ENCODE data around the gene RAPGEF5. TPM values are rescaled to one million over a fixed set of nuclear protein-coding genes. Genes with fewer than 3 reads are reported as not detected.

RAPGEF5 gene
- total and polyA plus RNA-seq, 2 donors (not counting 3 experiments of a cell fraction or from before 2014, with no cell fraction given) = 10.0 to 43.2 TPM

GRCh38 chr7:22234227-22234626, 122.7 kb downstream of the RAPGEF5 start:
- no peaks in the 10 kb centered on the region for H4K20me1 ChIP-seq (replicated peaks; ENCODE audit: control insufficient read depth, extremely low read depth, insufficient read depth, low read length)
- no peak overlapping the region for H3K4me3 ChIP-seq (replicated peaks in 1 of 3; ENCODE audit: insufficient read depth in 1 of 3, low read depth in 1 of 3, low read length in 3 of 3)
- H3K36me3 ChIP-seq (ENCODE audit: control insufficient read depth in 2 of 2, extremely low read depth in 1 of 2, insufficient read depth in 2 of 2, low read length in 2 of 2) = no peaks in the 10 kb centered on the region
- no peak for TF ChIP-seq POLR2AphosphoS5 (IDR thresholded peaks at IDR 0.05; ENCODE audit: insufficient read depth, low read depth, low read length)
- TF ChIP-seq MAX (IDR thresholded peaks at IDR 0.05; ENCODE audit: insufficient read depth, insufficient read length) = no peak
- no peak for TF ChIP-seq GATA2 (IDR thresholded peaks at IDR 0.05; ENCODE audit: insufficient read depth, insufficient read length, low read depth, low read length)
- no peak for TF ChIP-seq POLR2A (IDR thresholded peaks at IDR 0.05; ENCODE audit: low read depth, low read length)
- TF ChIP-seq FOS (IDR thresholded peaks at IDR 0.05; ENCODE audit: borderline replicate concordance, insufficient read depth, low read length) = no peak
- TF ChIP-seq EZH2 (IDR thresholded peaks at IDR 0.05; ENCODE audit: borderline replicate concordance, low read depth, low read length, severe bottlenecking) = no peak
- no peak for TF ChIP-seq JUN (IDR thresholded peaks at IDR 0.05; ENCODE audit: borderline replicate concordance, insufficient read depth, insufficient read length, low read depth)
- TF ChIP-seq MYC (IDR thresholded peaks at IDR 0.05; ENCODE audit: low read depth, low read length) = no peak
- no peak for TF ChIP-seq CTCF (IDR thresholded peaks at IDR 0.05; ENCODE audit: extremely low read depth in 1 of 2, insufficient read depth in 1 of 2, low read depth in 1 of 2, low read length in 2 of 2)
- H3K27me3 ChIP-seq (ENCODE audit: control insufficient read depth in 2 of 2, insufficient read depth in 2 of 2, low read length in 2 of 2) = no peaks in the 10 kb centered on the region
- H3K4me1 ChIP-seq (ENCODE audit: control insufficient read depth, extremely low read depth, insufficient read depth, low read length) = no peaks in the 10 kb centered on the region
- H3K9me1 ChIP-seq (replicated peaks; ENCODE audit: control insufficient read depth, extremely low read depth, insufficient read depth, low read length) = no peaks in the 10 kb centered on the region
- no peak overlapping the region for H3K9ac ChIP-seq (replicated peaks; ENCODE audit: extremely low read depth, insufficient read depth, low read length)
- intact Hi-C loops (cut with micrococcal nuclease) = no loop called here
- BruUV-seq (replicated peaks) = no TSS peak
- ChIA-PET CTCF (no interaction called here), POLR2A (no interaction called here)
- DNase-seq (ENCODE audit: low read depth, low spot score) = peak; percentile 83
- H3K79me2 ChIP-seq (ENCODE audit: control insufficient read depth, insufficient read depth, low read length) = no peaks in the 10 kb centered on the region
- dilution Hi-C loops (cut with MboI; ENCODE audit: extremely low pct_ligation_motif_present, low sequenced_read_pairs) = no loop called here
- no peak overlapping the region for H3K4me2 ChIP-seq (ENCODE audit: insufficient read depth, low read length)
- H2AFZ ChIP-seq (ENCODE audit: low read depth, low read length) = no peak overlapping the region
- no peak for FAIRE-seq
- H3K9me3 ChIP-seq (replicated peaks; ENCODE audit: control insufficient read depth, insufficient read depth, low read length) = no peaks in the 10 kb centered on the region
- H3K27ac ChIP-seq (ENCODE audit: insufficient read depth, low read depth, low read length) = no peak overlapping the region

All from endothelial cell of umbilical vein (primary cell).